GM21515 (cell line): ENCODE data around the gene DROSHA.
A peak's percentile ranks its signal among the peaks of the same experiment; 100 is the strongest.
"Not testable (repeated sequence)": the region's sequence is repeated elsewhere in the genome, so short reads cannot be mapped to it uniquely, and the experiment has no call there.

Experiments used
- ATAC-seq: cut with Tn5 transposase; IDR thresholded peaks from one replicate; pipeline ENCODE4 v1.9.1; 2021; ENCODE audit not compliant: unreplicated experiment

DROSHA gene

DNA sequence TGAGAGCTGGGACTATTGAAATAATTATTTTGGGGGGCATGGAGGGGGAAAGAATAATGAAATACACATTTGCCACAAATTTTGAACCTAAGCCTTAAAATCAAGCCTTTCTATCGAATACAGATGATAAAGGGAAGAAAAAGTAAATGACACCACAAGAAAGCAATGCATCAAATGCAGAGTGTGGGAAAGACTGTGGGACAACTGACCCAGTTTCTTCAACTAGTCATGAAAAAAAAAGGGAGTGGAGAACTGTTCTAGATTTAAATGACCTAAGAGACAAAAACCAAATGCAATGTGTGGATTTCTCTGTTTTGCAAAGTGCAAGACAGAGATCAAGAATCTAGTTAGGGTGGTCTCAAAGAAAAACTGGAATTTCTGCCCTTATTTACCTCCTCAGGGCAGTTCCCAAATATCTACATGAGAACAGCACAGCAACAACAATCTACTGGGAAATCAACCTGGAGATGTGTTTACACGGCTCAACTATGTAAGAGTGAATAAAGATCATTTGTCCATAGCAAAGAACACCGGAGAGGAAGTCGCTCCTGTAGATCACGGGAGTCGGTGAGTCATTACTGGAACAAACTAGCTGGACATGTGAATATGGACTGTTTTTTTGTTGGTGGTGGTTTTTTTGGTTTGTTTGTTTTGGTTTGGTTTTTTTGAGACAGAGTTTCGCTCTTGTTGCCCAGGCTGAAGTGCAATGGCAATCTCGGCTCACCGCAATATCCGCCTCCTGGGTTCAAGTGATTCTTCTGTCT is 145.9 kb downstream of the DROSHA start:
- ATAC-seq = no peak

DNA sequence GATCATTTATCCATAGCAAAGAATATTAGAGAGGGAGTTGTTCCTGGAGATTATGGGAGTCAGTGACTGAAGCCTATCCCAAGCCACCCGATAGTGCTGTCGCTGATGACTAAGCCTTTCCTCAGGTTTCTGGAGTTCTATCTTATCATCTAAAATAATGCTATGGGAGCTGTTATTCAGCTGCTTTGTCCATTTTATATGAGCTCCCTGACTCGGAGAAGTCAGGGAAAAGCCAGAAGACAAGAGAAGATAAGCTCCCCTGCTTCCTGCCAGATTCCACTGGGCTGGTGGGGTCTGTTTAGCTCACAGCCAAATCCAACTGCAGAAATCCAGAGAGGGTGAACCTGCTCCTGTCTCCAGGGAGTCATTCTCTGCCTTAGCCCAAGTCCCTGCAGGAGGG is 148.2 kb downstream of the DROSHA start:
- no peak for ATAC-seq

DNA sequence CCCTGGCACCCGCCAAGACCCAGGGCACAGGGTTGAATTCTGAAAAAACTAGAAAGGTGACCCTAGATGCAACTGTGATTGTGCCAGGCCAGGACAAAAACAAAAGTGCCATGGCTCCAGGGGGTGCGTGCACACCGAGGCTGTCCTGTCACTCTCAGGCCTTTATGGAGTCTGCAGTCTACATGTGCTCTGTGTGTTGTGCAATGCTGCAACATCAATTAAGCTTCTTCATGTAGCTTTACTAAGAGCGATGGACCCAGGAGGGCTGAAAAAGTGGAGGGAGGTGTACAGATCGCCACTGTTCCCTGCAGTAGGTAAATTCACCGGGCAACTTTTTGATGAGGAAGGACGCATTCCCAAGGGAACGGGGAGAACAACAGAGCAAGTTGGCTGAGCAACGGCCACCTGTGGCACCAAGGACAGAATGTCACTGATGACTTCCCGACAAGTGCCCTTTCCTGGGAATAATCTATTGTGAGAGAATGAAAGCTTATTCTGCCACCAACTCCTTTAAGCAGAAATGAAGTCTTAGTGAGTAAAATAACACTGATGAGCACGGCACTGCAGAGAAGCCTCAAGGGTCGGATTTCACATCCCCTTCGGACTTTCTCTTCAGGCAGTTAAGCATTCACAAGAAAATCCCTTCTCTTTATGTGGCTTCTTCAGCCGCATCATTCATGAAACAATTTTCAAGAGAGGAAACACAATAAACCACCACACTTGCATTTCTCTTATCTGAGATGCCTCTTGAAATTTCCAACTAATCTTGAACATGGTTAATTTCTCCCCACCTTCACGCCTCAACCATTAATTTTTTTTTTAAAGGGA is 149.6 kb downstream of the DROSHA start:
- ATAC-seq = peak; percentile 69

DNA sequence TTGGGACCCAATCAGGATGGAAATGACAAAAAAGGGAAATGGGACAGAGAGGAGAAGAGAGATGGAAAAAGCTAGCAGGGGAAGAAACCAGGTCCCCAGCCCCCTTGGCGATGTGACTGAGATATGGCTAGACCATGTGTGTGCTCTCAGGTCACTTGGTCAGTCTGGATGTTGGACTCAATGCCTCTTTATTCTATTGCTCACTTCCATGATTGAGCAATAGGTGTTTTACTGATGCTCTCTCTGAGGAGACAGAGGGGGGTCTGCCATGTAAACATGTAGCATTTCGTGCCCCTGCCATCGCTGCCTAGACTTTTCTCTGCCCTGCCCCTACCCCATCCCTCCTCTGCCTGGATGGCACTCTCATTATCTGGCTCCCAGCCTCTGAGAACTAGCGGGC is 150.6 kb downstream of the DROSHA start:
- ATAC-seq = no peak

DNA sequence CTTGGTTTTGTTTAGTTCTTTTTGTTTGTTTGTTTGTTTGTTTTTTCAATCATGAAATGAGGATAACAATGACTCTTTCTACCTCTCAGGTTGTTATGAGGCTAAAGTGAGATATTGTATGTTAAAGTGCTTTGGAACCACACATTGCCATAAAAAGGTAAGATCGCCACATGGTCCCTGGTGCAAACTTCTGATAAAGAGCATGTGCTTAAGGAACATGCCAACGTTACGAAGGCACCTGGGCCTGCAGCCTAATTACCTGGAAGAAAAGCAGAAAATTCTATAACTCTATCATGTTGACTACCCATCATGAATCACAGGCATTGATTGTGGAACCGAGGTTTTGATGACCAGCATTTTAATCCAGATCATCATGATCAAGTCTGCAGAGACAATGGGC is 151.8 kb downstream of the DROSHA start:
- no peak for ATAC-seq

DNA sequence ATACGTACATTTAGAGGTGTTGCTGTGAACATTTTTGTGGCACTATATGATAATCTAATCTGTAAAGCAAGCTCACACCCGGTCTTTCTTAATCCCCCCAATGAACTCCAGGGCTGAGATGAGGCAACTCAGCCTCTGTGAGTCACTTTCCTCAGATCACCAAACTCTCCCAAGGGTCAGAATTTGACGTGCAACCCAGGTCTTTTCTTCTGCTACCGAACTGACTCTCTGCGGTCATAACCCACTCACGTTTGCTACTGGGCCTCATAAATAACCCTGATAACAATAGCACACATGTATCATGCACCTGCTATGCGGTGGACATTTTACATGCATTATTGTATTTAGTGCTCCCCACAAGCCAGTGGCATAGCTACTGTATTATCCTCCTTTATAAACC is 153.1 kb downstream of the DROSHA start:
- ATAC-seq = no peak

DNA sequence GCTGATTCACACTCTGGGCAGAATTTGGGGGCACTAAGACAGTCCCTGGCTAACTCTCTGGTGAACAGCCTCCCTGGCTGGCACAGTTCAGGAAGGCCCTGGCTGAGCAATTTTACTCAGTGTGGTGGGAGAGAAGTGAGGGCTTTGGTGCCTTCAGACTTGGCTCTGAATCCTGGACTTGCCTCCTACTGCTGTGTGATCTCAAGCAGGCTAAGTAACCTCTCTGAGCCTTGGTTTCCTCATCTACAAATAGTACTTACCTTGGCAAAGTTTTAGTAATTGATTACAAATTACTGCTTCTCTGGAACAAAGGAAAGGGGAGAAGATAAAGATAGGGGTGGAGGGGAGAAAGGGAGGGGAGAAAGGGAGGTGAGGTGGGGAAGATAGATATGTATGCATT is 153.8 kb downstream of the DROSHA start:
- ATAC-seq = no peak

DNA sequence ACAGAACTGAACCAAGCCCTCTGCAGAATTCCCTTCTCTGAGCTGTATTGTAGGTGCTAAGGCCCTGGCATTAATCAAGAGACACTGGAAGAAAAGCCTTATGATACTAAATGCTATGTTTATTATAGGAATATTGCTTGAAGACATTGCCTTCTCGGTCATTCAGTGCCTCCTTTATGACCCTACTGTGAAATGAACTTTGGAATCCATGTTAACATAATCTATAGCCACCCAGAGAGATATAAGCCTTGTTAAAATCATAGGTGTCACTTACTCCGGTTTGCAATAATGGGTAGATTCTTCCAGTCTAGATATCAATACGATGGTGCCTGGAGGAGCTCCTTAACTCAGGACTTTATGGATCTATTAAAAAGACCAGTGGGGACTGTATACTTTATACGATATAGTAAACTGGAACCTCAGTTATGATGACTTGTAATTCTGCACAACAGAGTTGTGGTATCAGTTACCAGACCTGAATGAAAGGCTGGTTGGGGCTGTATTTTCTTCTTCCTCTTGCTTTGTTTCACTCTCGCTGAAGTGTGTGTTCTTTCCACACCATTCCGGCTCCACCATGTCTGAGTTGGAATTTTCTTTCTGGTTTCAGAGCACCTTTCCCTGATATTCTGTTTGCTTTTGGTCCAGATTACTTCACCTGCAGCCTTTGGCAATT is 154.5 kb downstream of the DROSHA start:
- no peak for ATAC-seq

DNA sequence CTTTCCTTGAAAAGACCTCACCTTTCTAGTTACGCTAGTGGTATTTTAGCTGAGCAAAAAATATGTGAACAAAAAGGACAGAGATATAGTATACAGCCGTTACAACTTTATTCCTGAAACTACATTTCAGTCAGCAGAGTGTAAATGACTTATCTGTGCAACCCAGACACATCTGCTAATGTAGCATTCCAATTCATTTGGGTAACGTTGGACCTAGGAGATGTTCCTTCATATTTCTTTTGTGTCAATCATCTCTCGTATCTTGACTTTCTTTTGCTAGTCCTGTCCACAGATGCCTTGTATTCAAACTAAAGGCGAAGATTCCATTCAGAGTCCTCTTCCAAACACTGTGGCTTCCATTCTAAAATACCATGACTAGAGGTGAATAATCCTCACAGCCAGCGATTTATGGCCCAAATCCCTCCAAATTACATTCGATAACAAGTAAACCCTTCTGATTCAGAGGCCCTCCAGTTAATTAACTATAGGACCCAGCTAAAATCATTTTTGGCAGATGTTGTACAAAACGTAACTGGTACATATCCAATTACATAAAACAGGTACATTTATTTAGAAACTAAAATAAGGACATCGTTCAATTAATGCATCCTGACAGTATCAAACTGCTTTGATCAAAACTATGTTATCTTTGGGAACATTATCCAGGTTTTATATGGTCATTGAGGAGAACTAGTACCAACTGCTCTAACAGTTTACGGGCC is 155.7 kb downstream of the DROSHA start:
- no peak for ATAC-seq

DNA sequence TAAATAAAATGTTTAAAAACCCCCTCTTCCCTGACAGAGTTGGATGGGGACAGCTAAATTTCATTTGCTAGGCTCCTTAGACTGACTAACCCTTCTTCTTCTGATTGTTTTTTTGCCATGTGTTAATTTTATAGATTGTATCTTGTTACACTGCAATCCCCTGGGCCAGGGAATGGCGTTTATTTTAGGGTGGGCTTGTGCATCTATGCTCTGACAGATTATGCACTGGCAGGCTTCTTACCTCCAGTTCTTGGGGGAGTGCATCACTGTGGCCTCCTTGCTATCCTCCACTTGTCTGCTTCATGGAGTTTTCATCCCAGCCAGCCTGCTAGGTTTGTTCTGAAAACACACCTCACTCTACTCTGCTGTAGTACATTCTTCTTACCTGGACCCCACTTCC is 159.8 kb downstream of the DROSHA start:
- ATAC-seq = no peak

DNA sequence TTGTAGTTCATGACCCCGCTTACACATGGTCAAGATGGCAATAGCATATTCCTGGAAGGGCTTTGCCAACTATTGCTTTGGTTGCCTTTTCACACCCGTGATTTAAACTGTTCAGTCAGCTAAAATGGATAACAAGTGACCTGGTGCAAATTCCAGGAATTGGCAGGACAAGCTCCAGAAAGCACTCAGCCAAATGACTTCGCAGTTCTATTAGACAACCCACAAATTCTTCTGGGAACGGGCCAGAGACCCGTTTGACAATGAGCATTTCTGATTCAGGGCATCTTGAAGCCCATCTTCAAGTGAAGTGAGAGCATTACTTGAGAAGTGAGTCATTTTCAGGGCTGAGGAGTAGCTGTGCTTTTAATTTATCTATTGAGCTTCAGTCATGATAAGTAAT is 165.0 kb downstream of the DROSHA start:
- no peak for ATAC-seq

DNA sequence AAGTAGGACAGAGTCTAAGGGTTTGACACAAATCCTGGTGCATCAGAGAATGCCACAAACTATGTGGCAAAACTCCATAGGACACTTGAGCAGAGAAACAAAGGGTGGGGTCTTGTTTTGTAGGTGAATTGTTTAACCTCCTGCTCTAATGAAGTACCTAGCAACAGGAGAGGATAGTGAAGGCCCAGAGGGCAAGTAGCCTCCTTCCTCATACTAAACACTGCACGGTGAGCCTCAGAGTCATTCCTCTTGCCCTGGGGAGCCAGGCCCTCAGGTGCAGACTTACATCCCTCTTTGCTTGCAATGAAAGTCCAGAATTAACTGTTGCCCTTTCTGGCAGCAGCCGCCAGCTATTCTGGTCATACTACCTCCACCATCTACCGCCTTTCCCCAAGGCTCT is 166.1 kb downstream of the DROSHA start:
- ATAC-seq = no peak

DNA sequence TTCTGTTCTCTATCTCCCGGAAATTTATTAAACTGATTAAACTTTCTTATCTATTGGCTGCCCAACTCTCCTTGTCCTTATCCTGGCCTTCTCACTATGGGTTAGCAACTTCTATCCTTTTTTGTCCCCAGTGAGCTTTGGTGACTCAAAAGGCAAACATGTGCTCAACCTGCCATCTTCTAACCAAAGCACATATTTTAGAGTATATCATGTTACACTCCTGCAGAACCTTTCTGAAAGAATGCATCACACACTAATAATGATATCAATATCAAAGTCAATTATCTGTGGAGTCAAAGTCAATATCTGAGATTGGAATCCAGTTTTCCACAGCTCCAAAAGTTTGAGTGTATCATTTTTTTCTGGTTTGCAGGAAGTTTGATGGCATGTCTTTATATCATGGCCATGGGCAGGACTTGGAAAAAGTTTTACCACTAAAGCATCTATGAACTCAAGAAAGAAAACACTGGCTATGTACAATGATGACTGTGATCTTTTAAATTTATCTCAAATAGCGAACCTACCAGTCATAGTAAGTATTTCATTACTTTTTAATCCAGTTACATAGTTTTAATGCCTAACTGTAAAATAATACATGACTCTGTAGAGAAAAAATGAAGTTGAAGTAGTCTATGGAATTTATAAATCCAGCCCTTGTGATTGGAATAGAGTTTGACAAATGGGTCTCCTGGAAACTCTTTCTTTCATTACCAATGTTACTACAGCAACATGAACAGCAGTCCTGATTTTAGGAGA is 166.8 kb downstream of the DROSHA start:
- ATAC-seq = no peak

DNA sequence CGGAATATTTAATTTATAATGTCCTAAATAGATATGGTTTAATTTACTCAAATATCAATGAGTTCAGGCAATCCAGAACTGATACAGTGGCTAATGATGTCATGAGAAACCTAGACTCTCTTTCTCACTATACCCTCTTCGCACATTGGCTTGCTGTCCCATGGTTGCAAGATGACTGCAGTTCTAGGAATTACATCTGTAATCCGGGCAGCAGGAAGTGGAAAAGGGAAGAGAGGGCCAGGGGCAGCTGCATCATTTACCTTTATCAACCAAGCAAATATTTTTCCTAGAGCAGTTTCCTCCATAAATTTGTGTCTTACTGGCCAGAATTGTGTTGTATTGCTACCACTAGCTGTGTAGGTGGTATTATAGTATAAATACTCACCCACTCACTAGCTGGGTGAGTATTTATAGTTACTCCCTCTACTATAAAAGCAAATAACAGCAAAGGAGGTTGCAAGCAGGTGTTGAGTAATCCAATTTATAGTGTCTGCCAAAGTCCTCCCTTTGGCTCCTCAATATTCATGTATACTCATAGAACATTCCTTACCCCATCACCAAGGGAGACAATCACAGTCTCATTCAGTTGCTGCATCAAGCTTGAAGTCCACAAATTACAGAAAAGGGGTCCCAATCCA is 168.8 kb downstream of the DROSHA start:
- no peak for ATAC-seq

DNA sequence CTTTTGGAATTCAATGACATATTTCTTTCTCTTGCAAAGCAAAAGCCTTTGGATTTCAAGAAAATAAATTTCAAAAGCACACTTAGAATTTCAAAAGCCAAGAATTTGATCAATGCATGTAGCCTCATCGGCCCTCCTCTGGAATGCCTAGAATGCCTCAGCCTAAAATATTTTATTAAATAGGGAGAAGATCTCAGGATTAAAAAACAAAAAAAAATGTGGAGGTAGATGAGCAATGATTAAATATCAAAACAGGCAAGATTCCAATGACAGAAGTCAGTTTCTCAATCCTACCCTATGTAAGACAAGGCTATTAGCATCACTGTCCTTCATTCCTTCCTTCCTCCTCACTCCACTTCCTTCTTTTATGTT is 169.4 kb downstream of the DROSHA start:
- ATAC-seq = no peak

DNA sequence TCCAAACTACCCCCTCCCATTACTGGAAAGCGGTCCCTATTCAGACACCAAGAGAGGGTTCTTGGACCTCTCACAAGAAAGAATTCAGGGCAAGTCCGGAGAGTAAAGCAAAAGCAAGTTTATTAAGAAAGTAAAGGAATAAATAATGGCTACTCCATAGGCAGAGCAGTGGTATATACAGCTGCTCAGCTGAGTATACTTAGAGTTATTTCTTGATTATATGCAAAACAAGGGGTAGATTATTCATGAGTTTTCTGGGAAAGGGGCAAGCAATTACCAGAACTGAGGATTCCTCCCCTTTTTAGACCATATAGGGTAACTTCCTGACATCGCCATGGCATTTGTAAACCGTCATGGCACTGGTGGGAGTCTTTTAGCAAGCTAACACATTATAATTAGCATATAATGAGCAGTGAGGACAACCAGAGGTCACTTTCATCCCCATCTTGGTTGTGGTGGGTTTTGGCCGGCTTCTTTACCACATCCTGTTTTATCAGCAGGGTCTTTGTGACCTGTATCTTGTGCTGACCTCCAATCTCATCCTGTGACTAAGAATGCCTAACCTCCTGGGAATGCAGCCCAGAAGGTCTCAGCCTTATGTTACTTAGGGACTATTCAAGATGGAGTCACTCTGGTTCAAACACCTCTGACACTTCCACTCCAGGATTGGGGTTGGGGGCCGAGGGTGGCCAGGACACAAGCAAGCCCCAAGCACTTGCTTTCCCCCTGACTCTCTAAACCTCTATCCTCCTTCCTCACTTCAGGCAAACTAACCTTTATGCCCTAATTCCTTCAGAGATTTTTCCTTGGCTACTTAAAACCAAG is 170.0 kb downstream of the DROSHA start:
- not testable (repeated sequence) for ATAC-seq

DNA sequence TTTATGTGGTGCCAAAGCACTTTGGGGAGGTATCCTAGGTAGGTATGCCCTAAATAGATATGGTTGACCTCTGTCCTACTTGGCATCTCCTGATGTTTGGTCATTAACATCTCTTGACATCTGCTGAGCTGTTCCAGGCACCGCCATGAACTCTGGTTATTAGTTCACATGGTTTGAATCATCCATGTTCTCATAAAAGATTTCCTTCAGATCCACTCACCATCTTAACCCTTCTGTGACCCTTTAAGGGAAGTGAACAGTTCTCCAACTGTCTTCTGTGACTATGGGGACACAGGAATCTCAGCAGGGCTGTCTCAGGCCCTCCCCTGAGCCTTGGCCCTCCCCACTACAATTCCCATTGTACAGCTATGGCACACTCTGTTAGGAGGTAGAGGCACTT is 170.7 kb downstream of the DROSHA start:
- ATAC-seq = no peak

DNA sequence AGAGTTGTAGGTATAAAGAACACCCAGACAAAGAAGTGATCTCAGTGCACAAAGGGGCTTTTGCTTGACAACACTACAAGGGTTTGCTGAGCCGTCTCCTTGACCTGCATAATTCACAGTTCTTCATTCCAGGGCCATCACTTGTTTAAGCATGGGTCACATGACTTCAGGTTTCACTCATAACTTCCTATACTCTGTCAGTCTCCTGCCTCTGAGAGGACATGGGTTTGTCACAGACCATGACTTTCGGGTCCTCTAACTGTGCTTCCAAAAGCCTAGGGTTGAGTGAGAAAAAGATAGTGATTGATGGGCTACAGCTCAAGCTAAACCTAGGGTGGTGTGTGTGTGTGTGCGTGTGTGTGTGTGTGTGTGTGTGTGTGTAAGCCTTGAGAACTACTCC is 172.1 kb downstream of the DROSHA start:
- ATAC-seq = no peak

DNA sequence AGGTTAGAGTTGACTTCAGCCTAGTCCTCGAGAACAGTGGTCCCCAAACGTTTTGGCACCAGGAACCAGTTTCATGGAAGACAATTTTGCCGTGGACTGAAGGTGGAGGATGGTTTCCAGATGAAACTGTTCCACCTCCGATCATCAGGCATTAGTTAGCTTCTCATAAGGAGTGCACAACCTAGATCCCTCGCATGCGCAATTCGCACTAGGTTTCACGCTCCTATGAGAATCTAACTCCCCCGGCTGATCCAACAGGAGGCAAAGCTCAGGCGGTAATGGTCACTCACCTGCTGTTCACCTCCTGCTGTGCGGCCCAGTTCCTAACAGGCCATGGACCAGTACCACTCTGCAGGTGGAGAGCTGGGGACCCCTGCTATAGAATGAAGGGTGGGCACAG is 174.9 kb downstream of the DROSHA start:
- ATAC-seq = no peak
